Progenitor cell of endocrine pancreas (in vitro differentiated cells): ENCODE measurements around the gene SLC4A3. TPM values are rescaled to one million over a fixed set of nuclear protein-coding genes. Genes with fewer than 3 reads are reported as not detected.

Experiments used
- DNase-seq: peaks from one replicate; pipeline ENCODE4 v3.0.0; 2021; ENCODE audit warnings: low spot score; ENCODE audit not compliant: unreplicated experiment
- H3K27ac Mint-ChIP-seq: 2 replicates; pipeline ENCODE4 v1.8.0; 2021; ENCODE audit warnings: mild to moderate bottlenecking, moderate library complexity, mixed read lengths
- H3K27me3 Mint-ChIP-seq: 2 replicates; pipeline ENCODE4 v1.8.0; 2021; ENCODE audit warnings: mixed read lengths
- H3K36me3 Mint-ChIP-seq: 2 replicates; pipeline ENCODE4 v1.8.0; 2022; ENCODE audit warnings: mixed read lengths; ENCODE audit not compliant: insufficient read depth
- H3K4me1 Mint-ChIP-seq: 2 replicates; pipeline ENCODE4 v1.8.0; 2021; ENCODE audit warnings: low read depth, mixed read lengths
- H3K4me3 Mint-ChIP-seq: 2 replicates; pipeline ENCODE4 v1.8.0; 2021; ENCODE audit warnings: low read depth, mild to moderate bottlenecking, moderate library complexity, mixed read lengths
- H3K9me3 Mint-ChIP-seq: 2 replicates; pipeline ENCODE4 v1.8.0; 2021; ENCODE audit warnings: low read depth, mixed read lengths
- total RNA-seq: library from RNA; stranded (reverse); gene quantifications from 2 replicates; pipeline ENCODE4 v1.2.1, GENCODE V29; 2021
- TF ChIP-seq, protein P1 (sequence below): fragments of 200-600 bp; sonication (generic); IDR thresholded peaks from one replicate; pipeline ENCODE4 v1.5.0; 2021; ENCODE audit warnings: antibody characterized with exemption, mild to moderate bottlenecking; ENCODE audit not compliant: unreplicated experiment

Gene SLC4A3
- total RNA-seq, 1 donor from 2014 or later = 17.0 TPM

GRCh38 chr2:219625179-219625578 lies 2.3 kb upstream of the SLC4A3 start:
- no peak for DNase-seq
- Mint-ChIP-seq H3K9me3 (no peaks in the 10 kb centered on the region), H3K27ac (no peak overlapping the region), H3K4me3 (no peak overlapping the region), H3K4me1 (peaks cover 6% of the 10 kb centered on the region), H3K36me3 (no peaks in the 10 kb centered on the region), H3K27me3 (peaks cover 40% of the 10 kb centered on the region)
- TF ChIP-seq, protein P1, sequence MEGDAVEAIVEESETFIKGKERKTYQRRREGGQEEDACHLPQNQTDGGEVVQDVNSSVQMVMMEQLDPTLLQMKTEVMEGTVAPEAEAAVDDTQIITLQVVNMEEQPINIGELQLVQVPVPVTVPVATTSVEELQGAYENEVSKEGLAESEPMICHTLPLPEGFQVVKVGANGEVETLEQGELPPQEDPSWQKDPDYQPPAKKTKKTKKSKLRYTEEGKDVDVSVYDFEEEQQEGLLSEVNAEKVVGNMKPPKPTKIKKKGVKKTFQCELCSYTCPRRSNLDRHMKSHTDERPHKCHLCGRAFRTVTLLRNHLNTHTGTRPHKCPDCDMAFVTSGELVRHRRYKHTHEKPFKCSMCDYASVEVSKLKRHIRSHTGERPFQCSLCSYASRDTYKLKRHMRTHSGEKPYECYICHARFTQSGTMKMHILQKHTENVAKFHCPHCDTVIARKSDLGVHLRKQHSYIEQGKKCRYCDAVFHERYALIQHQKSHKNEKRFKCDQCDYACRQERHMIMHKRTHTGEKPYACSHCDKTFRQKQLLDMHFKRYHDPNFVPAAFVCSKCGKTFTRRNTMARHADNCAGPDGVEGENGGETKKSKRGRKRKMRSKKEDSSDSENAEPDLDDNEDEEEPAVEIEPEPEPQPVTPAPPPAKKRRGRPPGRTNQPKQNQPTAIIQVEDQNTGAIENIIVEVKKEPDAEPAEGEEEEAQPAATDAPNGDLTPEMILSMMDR = no peak

DNA sequence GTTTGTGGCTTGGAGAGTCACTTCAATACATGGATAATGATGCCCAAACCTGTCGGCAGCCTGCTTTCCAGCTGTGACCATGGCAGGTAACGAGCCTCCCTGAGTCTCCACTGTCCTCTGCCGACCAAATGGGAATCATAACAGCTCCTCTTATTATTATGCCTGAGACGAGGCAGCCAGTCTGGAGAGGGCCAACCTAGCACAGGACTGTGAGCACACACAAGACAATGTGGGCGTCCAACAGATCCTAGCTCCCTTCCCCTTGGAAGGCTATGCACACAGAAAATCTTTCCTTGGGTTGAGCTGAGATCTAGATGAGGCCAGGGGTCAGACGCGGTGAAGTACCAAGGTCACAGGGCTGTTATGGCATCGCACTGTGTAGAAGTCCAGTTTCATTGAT lies 890 bp upstream of the SLC4A3 start:
- H3K36me3 Mint-ChIP-seq = no peaks in the 10 kb centered on the region
- TF ChIP-seq, protein P1 = no peak
- H3K9me3 Mint-ChIP-seq = no peaks in the 10 kb centered on the region
- H3K4me1 Mint-ChIP-seq = peaks cover 6% of the 10 kb centered on the region
- H3K27me3 Mint-ChIP-seq = peaks cover 35% of the 10 kb centered on the region
- peak overlapping the region; percentile 76 for H3K4me3 Mint-ChIP-seq
- no peak for DNase-seq
- peak overlapping the region; percentile 75 for H3K27ac Mint-ChIP-seq

DNA sequence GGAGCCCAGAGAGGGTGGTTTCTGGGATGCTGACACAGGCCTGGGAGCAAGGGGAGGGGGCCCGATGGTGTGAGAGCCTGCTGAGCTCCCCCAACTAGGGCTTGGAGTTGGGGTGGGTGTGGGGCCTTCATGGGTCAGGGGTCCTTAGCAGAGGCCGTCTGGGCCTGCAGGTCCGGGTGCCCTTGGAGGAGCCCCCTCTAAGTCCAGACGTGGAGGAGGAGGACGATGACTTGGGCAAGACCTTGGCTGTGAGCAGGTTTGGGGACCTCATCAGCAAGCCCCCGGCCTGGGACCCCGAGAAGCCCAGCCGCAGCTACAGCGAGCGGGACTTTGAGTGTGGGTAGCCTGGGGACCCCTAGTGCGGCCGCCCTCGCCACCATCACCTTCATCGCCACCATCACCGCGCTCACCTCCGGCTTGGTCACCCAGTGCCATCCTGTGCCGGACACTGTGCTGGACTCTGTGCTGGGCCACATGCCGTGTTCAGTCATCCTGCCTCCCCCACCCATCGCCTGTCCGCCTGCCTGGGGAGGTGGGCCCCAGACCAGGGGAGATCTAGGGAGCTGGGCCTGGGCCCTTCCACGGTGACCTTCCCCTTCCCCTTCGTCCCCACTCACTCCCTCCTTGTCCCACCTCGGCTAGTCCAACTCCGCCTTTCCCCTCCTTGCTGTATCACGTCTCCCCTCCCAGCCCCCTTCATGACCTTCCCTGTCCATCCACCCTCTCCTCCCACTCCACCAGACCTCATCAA lies 980 bp downstream of the SLC4A3 start:
- TF ChIP-seq, protein P1 = no peak
- H3K27me3 Mint-ChIP-seq = peaks cover 20% of the 10 kb centered on the region
- no peaks in the 10 kb centered on the region for H3K9me3 Mint-ChIP-seq
- no peaks in the 10 kb centered on the region for H3K36me3 Mint-ChIP-seq
- H3K27ac Mint-ChIP-seq = no peak overlapping the region
- H3K4me3 Mint-ChIP-seq = peak overlapping the region; percentile 57
- peaks cover 6% of the 10 kb centered on the region for H3K4me1 Mint-ChIP-seq
- no peak for DNase-seq

- Mint-ChIP-seq H3K9me3 (no peaks in the 10 kb centered on the region), H3K4me3 (peak overlapping the region; percentile 57), H3K27ac (no peak overlapping the region), H3K27me3 (peaks cover 15% of the 10 kb centered on the region), H3K4me1 (peaks cover 6% of the 10 kb centered on the region), H3K36me3 (peaks cover 2% of the 10 kb centered on the region)
- TF ChIP-seq, protein P1 = no peak
- DNase-seq = no peak
Observed at GRCh38 chr2:219628986-219629901, 1.8 kb downstream of the SLC4A3 start.

- peaks cover 7% of the 10 kb centered on the region for H3K27me3 Mint-ChIP-seq
- H3K9me3 Mint-ChIP-seq = no peaks in the 10 kb centered on the region
- no peak overlapping the region for H3K27ac Mint-ChIP-seq
- no peak for DNase-seq
- H3K4me1 Mint-ChIP-seq = peaks cover 6% of the 10 kb centered on the region
- TF ChIP-seq, protein P1 = no peak
- H3K4me3 Mint-ChIP-seq = no peak overlapping the region
- H3K36me3 Mint-ChIP-seq = peaks cover 2% of the 10 kb centered on the region
Observed at GRCh38 chr2:219629976-219630695, 2.7 kb downstream of the SLC4A3 start.
